Neural progenitor cell (in vitro differentiated cells): ENCODE measurements around the gene DCLRE1C. TPM values are rescaled to one million over a fixed set of nuclear protein-coding genes. Genes with fewer than 3 reads are reported as not detected.
A peak's percentile ranks its signal among the peaks of the same experiment; 100 is the strongest.

Experiments
- DNase-seq: peaks from one replicate; pipeline ENCODE4 v3.0.0-alpha.2; 2016; ENCODE audit warnings: low spot score
- H2AFZ ChIP-seq: fragments of 200-600 bp; sonication (generic); replicated peaks from 2 replicates; pipeline ENCODE4 v1.6.1; 2016; ENCODE audit warnings: antibody characterized with exemption
- H3F3A ChIP-seq: fragments of 200-600 bp; sonication (generic); 2 replicates; pipeline ENCODE4 v1.6.1; 2016; ENCODE audit warnings: antibody characterized with exemption, low read depth
- H3K27ac ChIP-seq: fragments of 200-600 bp; sonication (generic); 2 replicates; pipeline ENCODE4 v1.5.1; 2016; ENCODE audit warnings: mild to moderate bottlenecking
- H3K27me3 ChIP-seq: fragments of 200-600 bp; sonication (generic); 2 replicates; pipeline ENCODE4 v1.6.1; 2016; ENCODE audit warnings: mild to moderate bottlenecking, moderate library complexity
- H3K36me3 ChIP-seq: fragments of 200-600 bp; sonication (generic); 2 replicates; pipeline ENCODE4 v1.5.1; 2016
- H3K4me1 ChIP-seq: fragments of 200-600 bp; sonication (generic); 2 replicates; pipeline ENCODE4 v1.6.1; 2016; ENCODE audit warnings: mixed run types
- H3K4me2 ChIP-seq: fragments of 200-600 bp; sonication (generic); 2 replicates; pipeline ENCODE4 v1.6.1; 2016
- H3K4me3 ChIP-seq: fragments of 200-600 bp; sonication (generic); 2 replicates; pipeline ENCODE4 v1.5.1; 2016
- H3K79me2 ChIP-seq: fragments of 200-600 bp; sonication (generic); 2 replicates; pipeline ENCODE4 v1.6.1; 2016; ENCODE audit warnings: low read depth
- H3K9ac ChIP-seq: fragments of 200-600 bp; sonication (generic); 2 replicates; pipeline ENCODE4 v1.6.1; 2016
- H3K9me3 ChIP-seq: fragments of 200-600 bp; sonication (generic); 2 replicates; pipeline ENCODE4 v1.5.1; 2016; ENCODE audit warnings: low read depth
- H4K20me1 ChIP-seq: fragments of 200-600 bp; sonication (generic); 2 replicates; pipeline ENCODE4 v1.6.1; 2016; ENCODE audit warnings: low read depth
- H3K27ac Mint-ChIP-seq: 3 replicates; pipeline ENCODE4 v1.8.0; 2021; ENCODE audit warnings: mixed read lengths
- H3K27me3 Mint-ChIP-seq: 2 replicates; pipeline ENCODE4 v1.8.0; 2022; ENCODE audit warnings: low read depth, mild to moderate bottlenecking, inconsistent platforms, moderate library complexity, mixed read lengths; ENCODE audit not compliant: insufficient read depth
- H3K36me3 Mint-ChIP-seq: 3 replicates; pipeline ENCODE4 v1.8.0; 2021; ENCODE audit warnings: mixed read lengths
- H3K4me1 Mint-ChIP-seq: 3 replicates; pipeline ENCODE4 v1.8.0; 2021; ENCODE audit warnings: mixed read lengths
- H3K4me3 Mint-ChIP-seq: 3 replicates; pipeline ENCODE4 v1.8.0; 2021; ENCODE audit warnings: mild to moderate bottlenecking, moderate library complexity, mixed read lengths
- H3K9me3 Mint-ChIP-seq: 3 replicates; pipeline ENCODE4 v1.8.0; 2020; ENCODE audit warnings: mixed read lengths
- CTCF ChIP-seq: fragments of 200-600 bp; sonication (generic); IDR thresholded peaks from 2 replicates; pipeline ENCODE4 v1.5.1; 2017; ENCODE audit warnings: antibody characterized with exemption, mild to moderate bottlenecking
- EZH2 ChIP-seq: fragments of 200-600 bp; sonication (generic); IDR thresholded peaks from 2 replicates; pipeline ENCODE4 v1.6.1; 2017; ENCODE audit warnings: antibody characterized with exemption, mild to moderate bottlenecking, moderate library complexity
- EZH2phosphoT487 ChIP-seq: fragments of 200-600 bp; sonication (generic); IDR thresholded peaks from 2 replicates; pipeline ENCODE4 v1.6.1; 2017; ENCODE audit warnings: antibody characterized with exemption
- total RNA-seq: library from RNA; depleted of rRNA; stranded (reverse); fragments of >200 nt; gene quantifications from 2 replicates; pipeline ENCODE4 v1.2.3, GENCODE V29; 2015; ENCODE audit warnings: low replicate concordance

DCLRE1C gene
- total RNA-seq, 1 donor from 2014 or later = 4.5 TPM

- no peaks in the 10 kb centered on the region for H3K4me1 ChIP-seq
- H3F3A ChIP-seq = peaks cover 7% of the 10 kb centered on the region
- no peak overlapping the region for H2AFZ ChIP-seq
- no peak overlapping the region for H3K4me3 ChIP-seq
- Mint-ChIP-seq H3K9me3 (peaks cover 14% of the 10 kb centered on the region), H3K36me3 (peaks cover 61% of the 10 kb centered on the region), H3K4me3 (no peak overlapping the region), H3K27ac (no peak overlapping the region), H3K27me3 (no peaks in the 10 kb centered on the region), H3K4me1 (no peaks in the 10 kb centered on the region)
- H3K9me3 ChIP-seq = no peaks in the 10 kb centered on the region
- peaks cover 50% of the 10 kb centered on the region for H3K36me3 ChIP-seq
- no peaks in the 10 kb centered on the region for H3K27me3 ChIP-seq
- no peak overlapping the region for H3K27ac ChIP-seq
- TF ChIP-seq CTCF (no peak), EZH2 (no peak), EZH2phosphoT487 (no peak)
- no peak for DNase-seq
- no peak overlapping the region for H3K9ac ChIP-seq
- no peaks in the 10 kb centered on the region for H4K20me1 ChIP-seq
- H3K79me2 ChIP-seq = peaks cover 11% of the 10 kb centered on the region
- H3K4me2 ChIP-seq = no peak overlapping the region
Observed at GRCh38 chr10:14905890-14906289, 48.0 kb downstream of the DCLRE1C start.

- H3K4me3 Mint-ChIP-seq = no peak overlapping the region
- peaks cover 14% of the 10 kb centered on the region for H3K9me3 Mint-ChIP-seq
- H3K79me2 ChIP-seq = peaks cover 17% of the 10 kb centered on the region
- no peak overlapping the region for H3K27ac ChIP-seq
- no peaks in the 10 kb centered on the region for H4K20me1 ChIP-seq
- no peak overlapping the region for H3K4me3 ChIP-seq
- no peak overlapping the region for H3K27ac Mint-ChIP-seq
- H3K36me3 Mint-ChIP-seq = peaks cover 51% of the 10 kb centered on the region
- no peaks in the 10 kb centered on the region for H3K4me1 ChIP-seq
- peaks cover 49% of the 10 kb centered on the region for H3K36me3 ChIP-seq
- H3K4me1 Mint-ChIP-seq = no peaks in the 10 kb centered on the region
- DNase-seq = no peak
- no peaks in the 10 kb centered on the region for H3K27me3 ChIP-seq
- no peak overlapping the region for H3K9ac ChIP-seq
- H3K9me3 ChIP-seq = no peaks in the 10 kb centered on the region
- no peak overlapping the region for H2AFZ ChIP-seq
- TF ChIP-seq EZH2phosphoT487 (no peak), EZH2 (no peak), CTCF (no peak)
- no peaks in the 10 kb centered on the region for H3K27me3 Mint-ChIP-seq
- no peak overlapping the region for H3K4me2 ChIP-seq
- peaks cover 7% of the 10 kb centered on the region for H3F3A ChIP-seq
Observed at GRCh38 chr10:14904864-14905263, 49.0 kb downstream of the DCLRE1C start.

DNA sequence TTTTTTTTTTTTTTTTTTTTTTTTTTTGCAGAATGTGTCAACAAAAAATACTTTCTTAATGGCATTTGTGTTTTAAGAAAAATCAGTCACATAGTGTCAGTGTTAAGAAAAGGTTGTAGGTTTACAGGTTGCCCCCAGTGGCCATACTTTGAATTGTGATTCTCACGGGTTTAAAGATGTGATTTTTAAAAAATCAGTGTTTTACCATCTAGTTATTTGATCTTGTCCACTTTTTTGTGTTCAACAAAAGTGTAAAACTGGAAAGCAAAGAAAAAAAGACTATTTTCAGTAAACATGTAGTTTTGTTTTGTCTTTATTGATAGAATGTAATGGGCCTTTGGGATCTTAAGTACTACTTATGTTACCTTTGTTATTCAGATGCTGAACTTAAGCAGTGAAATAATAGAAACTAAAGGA lies 49.6 kb downstream of the DCLRE1C start:
- Mint-ChIP-seq H3K36me3 (peaks cover 50% of the 10 kb centered on the region), H3K27ac (no peak overlapping the region), H3K9me3 (peaks cover 13% of the 10 kb centered on the region), H3K4me3 (no peak overlapping the region), H3K27me3 (no peaks in the 10 kb centered on the region), H3K4me1 (no peaks in the 10 kb centered on the region)
- Histone ChIP-seq H3K4me1 (no peaks in the 10 kb centered on the region), H3K9me3 (no peaks in the 10 kb centered on the region), H4K20me1 (peaks cover 5% of the 10 kb centered on the region), H3K36me3 (peaks cover 54% of the 10 kb centered on the region), H3F3A (peaks cover 7% of the 10 kb centered on the region), H3K9ac (no peak overlapping the region), H3K4me3 (no peak overlapping the region), H3K27me3 (no peaks in the 10 kb centered on the region), H3K27ac (no peak overlapping the region), H2AFZ (no peak overlapping the region), H3K4me2 (no peak overlapping the region), H3K79me2 (peaks cover 22% of the 10 kb centered on the region)
- peak; percentile 43 for DNase-seq
- no peak for TF ChIP-seq EZH2phosphoT487
- peak; percentile 65 for TF ChIP-seq CTCF
- no peak for TF ChIP-seq EZH2
